Osteoblast (primary cell): ENCODE results near the gene CAMK2B. TPM values are rescaled to one million over a fixed set of nuclear protein-coding genes. Genes with fewer than 3 reads are reported as not detected.

Experiments used
- DNase-seq: peaks from one replicate; pipeline ENCODE4 v3.0.0; 2011; ENCODE audit warnings: low spot score, mixed read lengths; ENCODE audit not compliant: insufficient read length; ENCODE audit errors: missing footprints
- H2AFZ ChIP-seq: 2 replicates; pipeline ENCODE4 v1.6.0; 2011; ENCODE audit warnings: mild to moderate bottlenecking, low read length
- H3K27ac ChIP-seq: 2 replicates; pipeline ENCODE4 v1.5.1; 2011; ENCODE audit warnings: mild to moderate bottlenecking, low read depth, low read length, moderate library complexity
- H3K27me3 ChIP-seq: 2 replicates; pipeline ENCODE4 v1.6.0; 2012; ENCODE audit warnings: mild to moderate bottlenecking, control low read depth, inconsistent platforms, low read length, moderate library complexity; ENCODE audit not compliant: insufficient read depth
- H3K36me3 ChIP-seq: 2 replicates; pipeline ENCODE4 v1.5.1; 2011; ENCODE audit warnings: mild to moderate bottlenecking, low read length, control low read depth, moderate library complexity; ENCODE audit not compliant: insufficient read depth
- H3K4me1 ChIP-seq: 2 replicates; pipeline ENCODE4 v1.5.1; 2011; ENCODE audit warnings: mild to moderate bottlenecking, low read length, control low read depth, moderate library complexity; ENCODE audit not compliant: insufficient read depth
- H3K4me2 ChIP-seq: 2 replicates; pipeline ENCODE4 v1.6.0; 2011; ENCODE audit warnings: mild to moderate bottlenecking, low read length; ENCODE audit not compliant: insufficient read depth
- H3K4me3 ChIP-seq: fragments of 200-600 bp; sonication (generic); 3 replicates; pipeline ENCODE4 v1.5.1; 2012; ENCODE audit warnings: mild to moderate bottlenecking, low read length, inconsistent platforms; ENCODE audit not compliant: insufficient read depth
- H3K79me2 ChIP-seq: 2 replicates; pipeline ENCODE4 v1.6.0; 2012; ENCODE audit warnings: mild to moderate bottlenecking, low read length, control low read depth, inconsistent platforms; ENCODE audit not compliant: insufficient read depth
- H3K9me3 ChIP-seq: 2 replicates; pipeline ENCODE4 v1.5.1; 2011; ENCODE audit warnings: low read depth, low read length, control low read depth
- H4K20me1 ChIP-seq: 2 replicates; pipeline ENCODE4 v1.6.0; 2012; ENCODE audit warnings: mild to moderate bottlenecking, low read length, control low read depth; ENCODE audit not compliant: insufficient read depth
- CTCF ChIP-seq: IDR thresholded peaks from 2 replicates; pipeline ENCODE4 v1.5.1; 2011; ENCODE audit warnings: mild to moderate bottlenecking, low read depth, low read length, moderate library complexity; ENCODE audit errors: extremely low read depth
- total RNA-seq: library from RNA; depleted of rRNA; stranded (reverse); fragments of >200 nt; gene quantifications from 2 replicates; pipeline ENCODE4 v1.2.3, GENCODE V29; 2012

Gene CAMK2B
- total RNA-seq, 1 donor: not detected

GRCh38 chr7:44229546-44230105 is 95.8 kb downstream of the CAMK2B start:
- Histone ChIP-seq H3K27me3 (peaks cover 11% of the 10 kb centered on the region), H3K79me2 (no peaks in the 10 kb centered on the region), H3K36me3 (no peaks in the 10 kb centered on the region), H3K27ac (no peak overlapping the region), H3K9me3 (no peaks in the 10 kb centered on the region), H3K4me3 (no peak overlapping the region), H3K4me1 (no peaks in the 10 kb centered on the region), H4K20me1 (no peaks in the 10 kb centered on the region), H2AFZ (no peak overlapping the region), H3K4me2 (no peak overlapping the region)
- TF ChIP-seq CTCF: no peak
- DNase-seq: peak; percentile 89

GRCh38 chr7:44228571-44229350 is 96.6 kb downstream of the CAMK2B start:
- no peak overlapping the region for H3K4me2 ChIP-seq
- H3K79me2 ChIP-seq: no peaks in the 10 kb centered on the region
- H3K4me1 ChIP-seq: no peaks in the 10 kb centered on the region
- no peaks in the 10 kb centered on the region for H4K20me1 ChIP-seq
- H3K27ac ChIP-seq: no peak overlapping the region
- no peaks in the 10 kb centered on the region for H3K36me3 ChIP-seq
- no peaks in the 10 kb centered on the region for H3K9me3 ChIP-seq
- H3K27me3 ChIP-seq: peaks cover 11% of the 10 kb centered on the region
- TF ChIP-seq CTCF: no peak
- no peak overlapping the region for H3K4me3 ChIP-seq
- no peak for DNase-seq
- no peak overlapping the region for H2AFZ ChIP-seq

GRCh38 chr7:44227911-44228310 is 97.5 kb downstream of the CAMK2B start:
- Histone ChIP-seq H3K79me2 (no peaks in the 10 kb centered on the region), H3K36me3 (no peaks in the 10 kb centered on the region), H3K4me3 (no peak overlapping the region), H3K4me2 (no peak overlapping the region), H3K4me1 (no peaks in the 10 kb centered on the region), H4K20me1 (no peaks in the 10 kb centered on the region), H3K27ac (no peak overlapping the region), H3K9me3 (no peaks in the 10 kb centered on the region), H2AFZ (no peak overlapping the region), H3K27me3 (peaks cover 18% of the 10 kb centered on the region)
- no peak for DNase-seq
- TF ChIP-seq CTCF: no peak

GRCh38 chr7:44226396-44226753 is 99.0 kb downstream of the CAMK2B start:
- TF ChIP-seq CTCF: no peak
- Histone ChIP-seq H3K27me3 (peaks cover 18% of the 10 kb centered on the region), H4K20me1 (no peaks in the 10 kb centered on the region), H3K36me3 (no peaks in the 10 kb centered on the region), H3K4me3 (no peak overlapping the region), H3K9me3 (no peaks in the 10 kb centered on the region), H3K4me2 (no peak overlapping the region), H3K4me1 (no peaks in the 10 kb centered on the region), H3K79me2 (no peaks in the 10 kb centered on the region), H3K27ac (no peak overlapping the region), H2AFZ (no peak overlapping the region)
- no peak for DNase-seq
